Osteocyte (in vitro differentiated cells): ENCODE measurements around the gene EIF4E. TPM values are rescaled to one million over a fixed set of nuclear protein-coding genes. Genes with fewer than 3 reads are reported as not detected.
A peak's percentile ranks its signal among the peaks of the same experiment; 100 is the strongest.
"Not testable (repeated sequence)": the region's sequence is repeated elsewhere in the genome, so short reads cannot be mapped to it uniquely, and the experiment has no call there.

Experiments
- DNase-seq: peaks from one replicate; pipeline ENCODE4 v3.0.0; 2021; ENCODE audit warnings: mixed read lengths; ENCODE audit not compliant: unreplicated experiment; ENCODE audit errors: extremely low spot score
- H3K27ac Mint-ChIP-seq: one replicate; pipeline ENCODE4 v1.8.0; 2021; ENCODE audit warnings: mild to moderate bottlenecking, mixed read lengths; ENCODE audit not compliant: unreplicated experiment
- H3K27me3 Mint-ChIP-seq: one replicate; pipeline ENCODE4 v1.8.0; 2021; ENCODE audit warnings: mixed read lengths; ENCODE audit not compliant: unreplicated experiment
- H3K36me3 Mint-ChIP-seq: one replicate; pipeline ENCODE4 v1.8.0; 2021; ENCODE audit warnings: mixed read lengths; ENCODE audit not compliant: unreplicated experiment
- H3K4me1 Mint-ChIP-seq: one replicate; pipeline ENCODE4 v1.8.0; 2021; ENCODE audit warnings: mixed read lengths; ENCODE audit not compliant: unreplicated experiment
- H3K4me3 Mint-ChIP-seq: one replicate; pipeline ENCODE4 v1.8.0; 2021; ENCODE audit warnings: mild to moderate bottlenecking, moderate library complexity, mixed read lengths; ENCODE audit not compliant: unreplicated experiment
- H3K9me3 Mint-ChIP-seq: one replicate; pipeline ENCODE4 v1.8.0; 2021; ENCODE audit warnings: mixed read lengths; ENCODE audit not compliant: unreplicated experiment
- total RNA-seq: library from RNA; stranded (reverse); gene quantifications from 2 replicates; pipeline ENCODE4 v1.2.1, GENCODE V29; 2021
- TF ChIP-seq, protein P1 (sequence below): fragments of 200-600 bp; sonication (generic); IDR thresholded peaks from 2 replicates; pipeline ENCODE4 v1.5.0; 2021; ENCODE audit warnings: antibody characterized with exemption, mild to moderate bottlenecking, moderate library complexity

The EIF4E gene
- total RNA-seq, 1 donor from 2014 or later, result 60.6 TPM

DNA sequence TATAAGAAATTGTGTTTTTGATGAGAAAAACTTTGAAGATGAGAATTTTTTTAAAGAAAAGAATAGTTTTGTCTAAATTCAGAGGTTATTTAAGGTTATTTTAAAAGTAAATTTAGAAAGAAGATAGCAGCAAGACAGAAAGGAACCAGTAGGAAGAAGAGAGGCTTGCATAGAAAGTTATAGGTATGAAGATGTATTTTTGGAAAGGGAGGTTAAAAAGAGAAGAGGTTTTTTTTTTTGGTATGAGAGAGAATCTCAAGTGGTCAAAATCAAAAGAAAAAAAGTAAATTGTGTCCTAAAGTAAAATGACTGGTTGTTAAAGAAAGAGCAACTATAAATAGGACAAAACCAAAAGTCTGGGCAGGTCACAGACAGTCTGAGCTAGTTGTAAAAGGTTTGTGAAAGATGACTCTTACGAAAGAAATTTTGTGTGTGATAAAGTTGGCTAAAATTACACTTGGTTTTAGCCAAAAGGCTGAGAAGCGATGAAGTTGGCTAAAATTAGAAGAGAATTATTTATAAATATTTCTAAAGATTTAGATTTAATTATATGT is 16.4 kb upstream of the EIF4E start:
- TF ChIP-seq, protein P1, sequence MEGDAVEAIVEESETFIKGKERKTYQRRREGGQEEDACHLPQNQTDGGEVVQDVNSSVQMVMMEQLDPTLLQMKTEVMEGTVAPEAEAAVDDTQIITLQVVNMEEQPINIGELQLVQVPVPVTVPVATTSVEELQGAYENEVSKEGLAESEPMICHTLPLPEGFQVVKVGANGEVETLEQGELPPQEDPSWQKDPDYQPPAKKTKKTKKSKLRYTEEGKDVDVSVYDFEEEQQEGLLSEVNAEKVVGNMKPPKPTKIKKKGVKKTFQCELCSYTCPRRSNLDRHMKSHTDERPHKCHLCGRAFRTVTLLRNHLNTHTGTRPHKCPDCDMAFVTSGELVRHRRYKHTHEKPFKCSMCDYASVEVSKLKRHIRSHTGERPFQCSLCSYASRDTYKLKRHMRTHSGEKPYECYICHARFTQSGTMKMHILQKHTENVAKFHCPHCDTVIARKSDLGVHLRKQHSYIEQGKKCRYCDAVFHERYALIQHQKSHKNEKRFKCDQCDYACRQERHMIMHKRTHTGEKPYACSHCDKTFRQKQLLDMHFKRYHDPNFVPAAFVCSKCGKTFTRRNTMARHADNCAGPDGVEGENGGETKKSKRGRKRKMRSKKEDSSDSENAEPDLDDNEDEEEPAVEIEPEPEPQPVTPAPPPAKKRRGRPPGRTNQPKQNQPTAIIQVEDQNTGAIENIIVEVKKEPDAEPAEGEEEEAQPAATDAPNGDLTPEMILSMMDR, result no peak
- H3K36me3 Mint-ChIP-seq, result no peaks in the 10 kb centered on the region

DNA sequence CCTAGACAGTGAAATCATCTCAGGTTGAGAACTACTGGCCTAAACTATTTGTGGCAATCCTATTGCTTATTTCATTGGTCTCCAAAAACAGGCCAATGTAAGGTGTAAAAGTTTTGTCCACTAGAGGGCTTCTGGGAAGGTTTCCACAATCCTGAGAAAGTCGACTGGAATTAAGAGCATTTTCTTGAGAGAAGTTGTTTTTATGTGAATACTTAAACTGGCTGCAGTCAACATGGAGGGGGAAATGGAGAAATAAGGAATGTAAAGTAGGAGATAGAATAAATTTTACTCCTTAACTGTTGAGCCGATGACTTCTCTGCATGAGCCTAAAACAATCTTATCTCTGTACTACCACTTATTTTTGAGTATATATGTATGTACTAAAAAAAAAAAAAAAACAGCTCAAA is 11.0 kb upstream of the EIF4E start:
- no peaks in the 10 kb centered on the region for H3K27me3 Mint-ChIP-seq
- H3K4me1 Mint-ChIP-seq, result peaks cover 2% of the 10 kb centered on the region
- no peak overlapping the region for H3K27ac Mint-ChIP-seq
- H3K4me3 Mint-ChIP-seq, result no peak overlapping the region
- no peaks in the 10 kb centered on the region for H3K36me3 Mint-ChIP-seq
- no peak for DNase-seq
- TF ChIP-seq, protein P1, result peak; percentile 80
- H3K9me3 Mint-ChIP-seq, result no peaks in the 10 kb centered on the region

More for the DNA sequence above, 16.4 kb upstream of the EIF4E start:
- no peak overlapping the region for H3K4me3 Mint-ChIP-seq
- no peak for DNase-seq
- H3K4me1 Mint-ChIP-seq, result no peaks in the 10 kb centered on the region
- H3K9me3 Mint-ChIP-seq, result no peaks in the 10 kb centered on the region
- H3K27ac Mint-ChIP-seq, result no peak overlapping the region
- no peaks in the 10 kb centered on the region for H3K27me3 Mint-ChIP-seq

DNA sequence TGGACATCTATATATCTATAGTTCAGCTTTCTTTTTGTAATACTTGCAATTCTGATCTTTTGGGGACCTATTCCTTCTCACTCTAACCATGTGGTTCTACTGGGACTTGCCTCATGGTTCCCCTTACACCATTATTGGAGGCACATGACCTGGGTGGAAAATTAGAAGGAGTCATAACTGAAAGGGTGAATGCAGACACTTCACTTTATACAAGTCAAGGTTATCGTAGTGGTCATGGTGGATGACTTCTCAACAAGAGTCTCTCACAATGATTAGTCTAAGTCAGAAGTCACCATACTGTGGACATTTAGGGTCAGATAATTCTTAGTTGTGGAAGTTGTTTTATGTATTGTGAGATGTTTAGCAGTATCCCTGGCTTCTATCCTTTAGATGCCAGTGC is 10.5 kb upstream of the EIF4E start:
- H3K36me3 Mint-ChIP-seq, result no peaks in the 10 kb centered on the region
- no peak for DNase-seq
- TF ChIP-seq, protein P1, result no peak
- no peaks in the 10 kb centered on the region for H3K9me3 Mint-ChIP-seq
- no peaks in the 10 kb centered on the region for H3K27me3 Mint-ChIP-seq
- no peak overlapping the region for H3K27ac Mint-ChIP-seq
- H3K4me1 Mint-ChIP-seq, result peaks cover 2% of the 10 kb centered on the region
- H3K4me3 Mint-ChIP-seq, result no peak overlapping the region

DNA sequence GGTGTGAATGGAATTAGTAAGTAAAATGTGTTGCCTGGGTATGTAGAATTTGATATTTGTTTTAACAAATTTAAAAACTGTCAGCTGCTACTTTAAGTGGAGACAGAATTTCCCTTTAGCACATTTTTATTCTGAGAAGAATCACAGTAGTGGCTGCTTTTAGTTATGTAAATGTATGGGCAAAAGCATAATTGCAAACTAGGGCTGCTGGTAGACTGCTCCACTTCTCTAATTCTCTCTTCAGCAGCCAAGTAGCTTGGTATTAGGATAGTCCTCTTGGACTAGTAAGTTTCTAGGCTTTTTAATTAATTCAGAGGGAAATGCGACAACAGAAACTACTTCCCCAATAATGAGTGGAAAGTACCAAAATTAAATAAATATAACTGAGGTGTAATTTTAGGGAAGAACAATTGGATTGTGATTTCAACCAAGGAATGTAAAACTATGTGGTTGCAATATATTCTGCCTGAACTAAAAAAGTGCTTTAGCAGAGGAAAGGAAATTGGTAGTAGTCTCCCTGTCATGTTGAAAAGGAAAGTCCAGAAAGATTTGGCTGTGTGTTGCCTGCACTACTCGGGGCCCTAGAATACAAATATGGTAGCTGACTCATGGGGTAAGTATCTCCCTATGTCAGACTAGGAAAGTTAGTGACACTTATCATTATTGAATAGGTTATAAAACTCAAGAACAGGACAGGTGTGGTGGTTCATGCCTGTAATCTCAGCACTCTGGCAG is 9.2 kb upstream of the EIF4E start:
- TF ChIP-seq, protein P1, result no peak
- H3K9me3 Mint-ChIP-seq, result no peaks in the 10 kb centered on the region
- no peak for DNase-seq
- peaks cover 2% of the 10 kb centered on the region for H3K4me1 Mint-ChIP-seq
- no peak overlapping the region for H3K27ac Mint-ChIP-seq
- H3K27me3 Mint-ChIP-seq, result no peaks in the 10 kb centered on the region
- no peak overlapping the region for H3K4me3 Mint-ChIP-seq
- no peaks in the 10 kb centered on the region for H3K36me3 Mint-ChIP-seq

DNA sequence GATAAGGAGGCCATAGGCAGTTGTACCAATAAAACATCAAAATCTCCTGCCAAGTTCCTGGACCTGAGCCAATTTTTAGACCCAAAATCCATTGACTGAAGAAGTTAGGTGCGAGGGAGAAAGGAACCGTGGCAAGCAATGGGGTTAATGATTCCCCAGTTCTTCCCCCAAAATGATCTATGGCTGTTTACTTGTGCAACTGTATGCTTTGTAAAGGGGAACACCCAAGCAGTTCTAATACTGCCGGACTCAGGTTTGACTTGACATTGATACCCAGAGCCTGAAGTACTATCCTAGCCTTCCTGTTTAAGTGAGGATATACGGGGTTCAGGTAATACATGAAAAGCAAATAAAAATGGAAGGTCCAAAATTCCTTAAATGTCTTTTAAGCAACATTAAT is 6.7 kb upstream of the EIF4E start:
- TF ChIP-seq, protein P1, result no peak
- H3K36me3 Mint-ChIP-seq, result no peaks in the 10 kb centered on the region
- no peaks in the 10 kb centered on the region for H3K9me3 Mint-ChIP-seq
- H3K4me1 Mint-ChIP-seq, result peaks cover 2% of the 10 kb centered on the region
- no peak overlapping the region for H3K27ac Mint-ChIP-seq
- H3K4me3 Mint-ChIP-seq, result no peak overlapping the region
- no peaks in the 10 kb centered on the region for H3K27me3 Mint-ChIP-seq
- no peak for DNase-seq

DNA sequence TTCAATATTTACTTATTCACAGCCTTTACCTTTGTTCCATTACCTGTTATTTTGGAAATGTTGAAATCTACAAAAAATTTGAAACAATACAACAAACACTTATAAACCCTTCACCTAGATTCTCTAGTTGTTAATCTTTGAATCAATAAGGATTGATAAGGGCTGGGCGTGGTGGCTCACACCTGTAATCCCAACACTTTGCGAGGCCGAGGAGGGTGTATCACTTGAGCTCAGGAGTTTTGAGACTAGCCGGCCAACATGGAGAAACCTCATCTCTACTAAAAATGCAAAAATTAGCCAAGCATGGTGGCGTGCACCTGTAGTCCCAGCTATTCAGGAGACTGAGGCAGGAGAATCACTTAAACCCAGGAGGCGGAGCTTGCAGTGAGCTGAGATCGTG is 5.9 kb upstream of the EIF4E start:
- H3K27ac Mint-ChIP-seq, H3K36me3 Mint-ChIP-seq, H3K27me3 Mint-ChIP-seq, H3K4me1 Mint-ChIP-seq, H3K9me3 Mint-ChIP-seq, H3K4me3 Mint-ChIP-seq, DNase-seq: not testable (repeated sequence)
